HCT116 (cell line): ENCODE data around the gene ZFAND6. TPM values are rescaled to one million over a fixed set of nuclear protein-coding genes. Genes with fewer than 3 reads are reported as not detected.

Source experiments
- ATAC-seq: fragments of 200-7000 bp; cut with Tn5 transposase; 2 replicates; pipeline ENCODE4 v1.9.1; 2020; ENCODE audit warnings: mild to moderate bottlenecking, moderate library complexity
- BruUV-seq: library from RNA; stranded (reverse); fragments of 400-500 nt; replicated peaks from 2 replicates; lab custom pipeline; 2021; lab: Mats Ljungman, UMichigan
- CTCF ChIA-PET: fragments of 300-600 bp; sonication (Branson Sonifier 250); formaldehyde crosslinking; loops from one replicate; lab custom pipeline; 2021; ENCODE audit warnings: antibody characterized with exemption; lab: Charles Lee
- POLR2A ChIA-PET: fragments of 300-600, 350-600 bp; sonication (Branson Sonifier 250); formaldehyde crosslinking; loops from one replicate; lab custom pipeline; 2021; ENCODE audit warnings: antibody characterized with exemption; lab: Charles Lee
- RAD21 ChIA-PET, 2 experiments: fragments of 300-600 bp; sonication (Branson Sonifier 250); formaldehyde crosslinking; loops; one replicate each; lab custom pipeline; 2023; ENCODE audit warnings: low total read pairs in 2 of 2; ENCODE audit not compliant: uncharacterized antibody in 2 of 2, unreplicated experiment in 2 of 2, low non-redundant PET in 1 of 2; lab: Charles Lee
- DNase-seq: peaks from one replicate; pipeline ENCODE4 v3.0.0-alpha.2; 2010; ENCODE audit warnings: low read depth, low spot score
- H2AFZ ChIP-seq: fragments of 200-600 bp; shearing (Covaris generic), sonication (generic); 2 replicates; pipeline ENCODE4 v1.6.1; 2017; ENCODE audit warnings: low read depth, mixed run types, mixed read lengths, antibody characterized with exemption, low read length; ENCODE audit not compliant: poor library complexity, severe bottlenecking
- H3K27ac ChIP-seq: 2 replicates; pipeline ENCODE4 v1.5.1; 2012; ENCODE audit warnings: low read depth, low read length
- H3K27me3 ChIP-seq: fragments of 200-600 bp; sonication (generic); 2 replicates; pipeline ENCODE4 v1.6.1; 2016; ENCODE audit warnings: mixed run types, low read length, mixed read lengths; ENCODE audit not compliant: insufficient read depth
- H3K36me3 ChIP-seq, 2 experiments: fragments of 200-500 bp in 1 of 2; fragments of 200-600 bp in 1 of 2; sonication (Bioruptor generic) in 1 of 2; sonication (generic) in 1 of 2; 2 replicates each; pipeline versions ENCODE4 v1.5.1 to v1.6.1; 2014 to 2016; ENCODE audit warnings: low read length in 2 of 2, inconsistent platforms in 1 of 2, mixed read lengths in 1 of 2, mixed run types in 1 of 2; ENCODE audit not compliant: insufficient read depth in 2 of 2, control insufficient read depth in 1 of 2
- H3K4me1 ChIP-seq, 2 experiments: fragments of 200-600 bp in 1 of 2; sonication (generic) in 1 of 2; 2 replicates each; pipeline versions ENCODE4 v1.5.1 to v1.6.1; 2012 to 2017; ENCODE audit warnings: low read length in 2 of 2, inconsistent platforms in 1 of 2, mild to moderate bottlenecking in 1 of 2, mixed read lengths in 1 of 2, mixed run types in 1 of 2, moderate library complexity in 1 of 2; ENCODE audit not compliant: insufficient read depth in 2 of 2, control insufficient read depth in 1 of 2
- H3K4me2 ChIP-seq: fragments of 200-600 bp; sonication (generic); 2 replicates; pipeline ENCODE4 v1.6.1; 2017; ENCODE audit warnings: mixed run types, low read length, mixed read lengths
- H3K4me3 ChIP-seq, 2 experiments: fragments of 200-600 bp in 1 of 2; sonication (generic) in 1 of 2; replicated peaks in 1 of 2; 2 replicates each; pipeline ENCODE4 v1.5.1; 2011 to 2016; ENCODE audit warnings: low read length in 2 of 2, control low read depth in 1 of 2, low read depth in 1 of 2, mild to moderate bottlenecking in 1 of 2, mixed read lengths in 1 of 2, mixed run types in 1 of 2
- H3K79me2 ChIP-seq: fragments of 200-600 bp; sonication (generic); 2 replicates; pipeline ENCODE4 v1.6.1; 2017; ENCODE audit warnings: mild to moderate bottlenecking, mixed run types, low read length, moderate library complexity, mixed read lengths; ENCODE audit not compliant: insufficient read depth
- H3K9ac ChIP-seq: fragments of 200-600 bp; sonication (generic); 2 replicates; pipeline ENCODE4 v1.6.1; 2016; ENCODE audit warnings: low read length, mixed read lengths
- H3K9me2 ChIP-seq: fragments of 200-600 bp; sonication (generic), shearing (Covaris generic); 2 replicates; pipeline ENCODE4 v1.6.1; 2017; ENCODE audit warnings: mixed run types, mild to moderate bottlenecking, moderate library complexity; ENCODE audit not compliant: insufficient read depth
- H3K9me3 ChIP-seq, 2 experiments: fragments of 200-500 bp in 1 of 2; fragments of 200-600 bp in 1 of 2; sonication (Bioruptor generic) in 1 of 2; sonication (generic) in 1 of 2; 2 replicates each; pipeline ENCODE4 v1.6.1; 2014 to 2017; ENCODE audit warnings: low read length in 2 of 2, mixed read lengths in 2 of 2, inconsistent platforms in 1 of 2, low read depth in 1 of 2, mild to moderate bottlenecking in 1 of 2, mixed run types in 1 of 2, moderate library complexity in 1 of 2; ENCODE audit not compliant: control insufficient read depth in 1 of 2, insufficient read depth in 1 of 2
- H4K20me1 ChIP-seq: fragments of 200-600 bp; sonication (generic), shearing (Covaris generic); 2 replicates; pipeline ENCODE4 v1.6.1; 2017; ENCODE audit warnings: mixed run types, mild to moderate bottlenecking, moderate library complexity; ENCODE audit not compliant: insufficient read depth
- CEBPB ChIP-seq: IDR thresholded peaks from 2 replicates; pipeline ENCODE4 v1.6.1; 2012; ENCODE audit warnings: low read depth
- CTCF ChIP-seq, 3 experiments: fragments of 200-600 bp in 1 of 3; sonication (generic) in 1 of 3; IDR thresholded peaks in 2 of 3; conservative IDR thresholded peaks in 1 of 3; 2 replicates each; pipeline ENCODE4 v1.5.1; 2012 to 2017; ENCODE audit warnings: low read depth in 2 of 3, low read length in 2 of 3, antibody characterized with exemption in 1 of 3, borderline replicate concordance in 1 of 3, control low read depth in 1 of 3, mild to moderate bottlenecking in 1 of 3, mixed read lengths in 1 of 3, mixed run types in 1 of 3, moderate library complexity in 1 of 3; ENCODE audit not compliant: insufficient read depth in 1 of 3
- RAD21 ChIP-seq: IDR thresholded peaks from 2 replicates; pipeline ENCODE4 v1.6.1; 2012; ENCODE audit warnings: low read depth, mild to moderate bottlenecking
- SRF ChIP-seq: IDR thresholded peaks from 2 replicates; pipeline ENCODE4 v1.6.1; 2012; ENCODE audit warnings: low read depth
- intact Hi-C: fragments of 100-400 bp; cut with micrococcal nuclease; formaldehyde crosslinking; loops from 2 replicates; pipeline ENCODE4 v1.10.0; 2022
- total RNA-seq: library from RNA; stranded (reverse); gene quantifications from one replicate; pipeline ENCODE4 v1.2.1, GENCODE V29; 2021; ENCODE audit not compliant: unreplicated experiment

The ZFAND6 gene
- total RNA-seq, 1 experiment from 2014 or later: 51.3 TPM

GRCh38 chr15:80173022-80173759, 113.7 kb downstream of the ZFAND6 start:
- CTCF ChIA-PET: interaction anchor here (0.7 to 2.1 kb wide), 5 partner anchors 320 to 833 kb away, joined by 4 to 6 read pairs (median 5); no protein-coding TSS in a partner anchor
- Histone ChIP-seq H3K4me3 (no peak overlapping the region), H3K27ac (no peak overlapping the region), H3K27me3 (no peaks in the 10 kb centered on the region), H4K20me1 (no peaks in the 10 kb centered on the region), H3K9me2 (no peaks in the 10 kb centered on the region), H3K36me3 (no peaks in the 10 kb centered on the region), H3K9ac (no peak overlapping the region), H2AFZ (no peak overlapping the region), H3K9me3 (no peaks in the 10 kb centered on the region), H3K4me1 (no peaks in the 10 kb centered on the region), H3K4me2 (no peak overlapping the region), H3K79me2 (no peaks in the 10 kb centered on the region)
- ATAC-seq (peak; percentile 94), DNase-seq (peak; percentile 42)
- POLR2A ChIA-PET: no interaction called here
- BruUV-seq: no TSS peak
- TF ChIP-seq CTCF (IDR thresholded peaks at IDR 0.05 in 2 of 3, conservative IDR thresholded peaks at IDR 0.05 in 1 of 3; ENCODE audit: borderline replicate concordance in 1 of 3, insufficient read depth in 1 of 3, low read depth in 2 of 3, low read length in 2 of 3) (peak; percentile 69 to 79 (median 72)), RAD21 (peak; percentile 87), SRF (no peak), CEBPB (peak; percentile 93)
- RAD21 ChIA-PET: no interaction called here
- intact Hi-C loops: loop anchor here (1.0 to 10.0 kb wide), 6 partner anchors 180 to 791 kb away; partner anchors contain the start of gene MTHFS
